Breast epithelium (tissue), 3 donors: ENCODE results near the gene PON3.

ENCODE experiments used
- POLR2A ChIP-seq: fragments of 450-650 bp; IDR thresholded peaks from one replicate; pipeline ENCODE4 v1.6.1; 2016; ENCODE audit warnings: antibody characterized with exemption, mild to moderate bottlenecking, moderate library complexity
- POLR2AphosphoS5 ChIP-seq, 3 donors: sonication (generic); formaldehyde crosslinking; IDR thresholded peaks; one replicate each; pipeline ENCODE4 v1.6.1; 2017; ENCODE audit warnings: antibody characterized with exemption in 3 of 3
- TF ChIP-seq, protein P1 (sequence below), 3 donors: fragments of 450-650 bp; IDR thresholded peaks; one replicate each; pipeline ENCODE4 v1.5.1; 2016 to 2017; ENCODE audit warnings: antibody characterized with exemption in 3 of 3, mild to moderate bottlenecking in 3 of 3, moderate library complexity in 3 of 3

- TF ChIP-seq, protein P1, sequence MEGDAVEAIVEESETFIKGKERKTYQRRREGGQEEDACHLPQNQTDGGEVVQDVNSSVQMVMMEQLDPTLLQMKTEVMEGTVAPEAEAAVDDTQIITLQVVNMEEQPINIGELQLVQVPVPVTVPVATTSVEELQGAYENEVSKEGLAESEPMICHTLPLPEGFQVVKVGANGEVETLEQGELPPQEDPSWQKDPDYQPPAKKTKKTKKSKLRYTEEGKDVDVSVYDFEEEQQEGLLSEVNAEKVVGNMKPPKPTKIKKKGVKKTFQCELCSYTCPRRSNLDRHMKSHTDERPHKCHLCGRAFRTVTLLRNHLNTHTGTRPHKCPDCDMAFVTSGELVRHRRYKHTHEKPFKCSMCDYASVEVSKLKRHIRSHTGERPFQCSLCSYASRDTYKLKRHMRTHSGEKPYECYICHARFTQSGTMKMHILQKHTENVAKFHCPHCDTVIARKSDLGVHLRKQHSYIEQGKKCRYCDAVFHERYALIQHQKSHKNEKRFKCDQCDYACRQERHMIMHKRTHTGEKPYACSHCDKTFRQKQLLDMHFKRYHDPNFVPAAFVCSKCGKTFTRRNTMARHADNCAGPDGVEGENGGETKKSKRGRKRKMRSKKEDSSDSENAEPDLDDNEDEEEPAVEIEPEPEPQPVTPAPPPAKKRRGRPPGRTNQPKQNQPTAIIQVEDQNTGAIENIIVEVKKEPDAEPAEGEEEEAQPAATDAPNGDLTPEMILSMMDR (IDR thresholded peaks at IDR 0.05) = no peak
- TF ChIP-seq POLR2A (no peak), POLR2AphosphoS5 (IDR thresholded peaks at IDR 0.05) (no peak)
Observed at GRCh38 chr7:95375591-95376257, 20.5 kb downstream of the PON3 start.
